Measurements from ENCODE around the gene ATRN.
A peak's percentile ranks its signal among the peaks of the same experiment; 100 is the strongest.
"Not testable (repeated sequence)": the region's sequence is repeated elsewhere in the genome, so short reads cannot be mapped to it uniquely, and the experiment has no call there.

The ATRN gene

DNA sequence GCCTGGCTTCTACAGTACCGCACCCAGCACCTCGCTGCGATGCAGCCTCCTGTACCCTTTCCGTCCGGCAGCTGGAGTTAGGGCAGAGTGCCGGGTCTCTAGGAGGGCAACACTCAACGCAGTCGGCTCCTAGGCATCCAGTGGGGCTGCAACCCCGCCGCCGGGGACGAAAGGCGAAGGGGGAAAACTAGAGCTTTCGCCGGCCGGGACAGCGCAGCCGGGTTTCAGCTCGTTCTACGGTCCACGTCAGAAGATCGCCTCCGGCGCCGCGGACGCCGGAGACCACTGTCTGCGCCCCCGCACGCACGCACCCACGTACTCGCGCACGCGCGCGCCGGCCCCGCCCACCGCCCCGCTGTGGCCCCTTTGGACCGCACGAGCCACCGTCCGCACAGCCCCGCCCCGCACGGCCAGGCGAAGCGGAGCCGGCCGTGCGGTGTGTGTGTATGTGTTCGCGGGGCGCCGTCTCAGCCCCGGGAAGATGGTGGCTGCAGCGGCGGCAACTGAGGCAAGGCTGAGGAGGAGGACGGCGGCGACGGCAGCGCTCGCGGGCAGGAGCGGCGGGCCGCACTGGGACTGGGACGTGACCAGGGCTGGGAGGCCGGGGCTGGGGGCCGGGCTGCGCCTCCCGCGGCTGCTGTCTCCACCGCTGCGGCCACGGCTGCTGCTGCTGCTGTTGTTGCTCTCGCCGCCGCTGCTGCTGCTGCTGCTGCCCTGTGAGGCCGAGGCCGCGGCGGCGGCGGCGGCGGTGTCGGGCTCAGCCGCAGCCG is at the start of gene ATRN:
TSS of gene ATRN (plus strand) at position 392 of the 770 bp plus-strand sequence. CDS start at position 482, 90 bp downstream.
- H3K4me3 ChIP-seq (ENCODE audit: low read depth, low read length), result peak within 1 kb of the TSS; percentile 86

DNA sequence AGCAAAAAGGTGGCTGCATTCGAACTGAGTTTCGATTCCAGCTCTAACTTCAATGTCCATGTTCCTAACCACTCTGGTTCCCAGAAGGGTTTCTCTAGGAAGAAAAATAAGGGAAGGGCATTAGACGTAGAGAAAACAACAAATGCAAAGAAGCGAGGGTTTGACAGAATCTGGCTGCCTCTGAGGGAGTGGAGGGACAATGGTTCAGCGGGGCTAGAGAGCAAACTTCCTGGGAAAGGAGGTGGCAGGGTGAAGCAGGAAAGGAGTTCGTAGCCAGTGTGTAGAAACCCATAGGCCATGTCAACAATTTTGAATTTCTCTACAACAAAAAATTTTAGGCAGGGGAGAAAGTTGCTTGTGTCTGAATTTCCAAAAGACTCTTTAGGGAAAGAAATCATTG is 48.8 kb upstream of the ATRN start:
- H3K4me3 ChIP-seq (ENCODE audit: low read depth, low read length), result no peak overlapping the region

GRCh38 chr20:3423126-3423525 is 47.7 kb upstream of the ATRN start:
- H3K4me3 ChIP-seq (ENCODE audit: low read depth, low read length), result no peak overlapping the region

DNA sequence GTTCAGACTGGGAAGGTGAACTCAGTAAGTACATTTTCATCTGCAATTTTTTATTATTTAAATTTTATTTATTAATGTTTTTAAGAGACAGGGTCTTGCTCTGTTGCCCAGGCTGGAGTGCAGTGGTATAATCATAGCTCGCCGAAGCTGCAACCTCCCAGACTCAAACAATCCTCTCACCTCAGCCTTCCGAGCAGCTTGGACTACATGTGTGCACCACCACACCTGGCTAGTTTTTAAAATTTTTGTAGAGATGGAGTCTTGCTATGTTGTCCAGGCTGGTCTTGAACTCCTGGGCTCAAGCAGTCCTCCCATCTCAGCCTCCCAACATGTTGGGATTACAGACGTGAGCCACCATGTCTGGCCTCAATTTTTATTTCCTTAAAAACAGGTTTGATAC is 44.1 kb upstream of the ATRN start:
- H3K4me3 ChIP-seq (ENCODE audit: low read depth, low read length), result not testable (repeated sequence)

GRCh38 chr20:3430376-3431069 is 40.3 kb upstream of the ATRN start:
- no peak overlapping the region for H3K4me3 ChIP-seq (ENCODE audit: low read depth, low read length)

DNA sequence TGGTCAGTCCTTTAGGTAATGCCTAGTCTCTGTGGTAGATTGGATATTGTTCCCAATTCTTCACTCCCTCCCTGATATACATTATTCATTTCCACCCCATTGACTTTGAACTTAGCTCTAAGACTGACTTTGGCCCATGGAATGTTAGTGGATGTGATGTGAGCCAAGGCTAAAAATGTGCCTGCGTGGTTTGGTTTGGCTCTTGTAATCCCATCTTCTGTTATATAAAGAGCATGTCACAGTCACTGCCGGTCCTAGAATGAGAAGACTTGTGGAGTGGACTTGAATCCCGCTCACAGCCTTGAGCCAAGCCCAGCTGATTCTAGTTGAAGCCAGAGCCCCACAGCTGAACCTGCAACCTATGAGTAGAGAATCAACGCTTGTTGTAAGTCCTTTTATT is 39.7 kb upstream of the ATRN start:
- H3K4me3 ChIP-seq (ENCODE audit: low read depth, low read length), result no peak overlapping the region

- no peak overlapping the region for H3K4me3 ChIP-seq (ENCODE audit: low read depth, low read length)
Measured at GRCh38 chr20:3432844-3433243, 38.0 kb upstream of the ATRN start.

GRCh38 chr20:3433744-3434143 is 37.1 kb upstream of the ATRN start:
- H3K4me3 ChIP-seq (ENCODE audit: low read depth, low read length), result no peak overlapping the region

DNA sequence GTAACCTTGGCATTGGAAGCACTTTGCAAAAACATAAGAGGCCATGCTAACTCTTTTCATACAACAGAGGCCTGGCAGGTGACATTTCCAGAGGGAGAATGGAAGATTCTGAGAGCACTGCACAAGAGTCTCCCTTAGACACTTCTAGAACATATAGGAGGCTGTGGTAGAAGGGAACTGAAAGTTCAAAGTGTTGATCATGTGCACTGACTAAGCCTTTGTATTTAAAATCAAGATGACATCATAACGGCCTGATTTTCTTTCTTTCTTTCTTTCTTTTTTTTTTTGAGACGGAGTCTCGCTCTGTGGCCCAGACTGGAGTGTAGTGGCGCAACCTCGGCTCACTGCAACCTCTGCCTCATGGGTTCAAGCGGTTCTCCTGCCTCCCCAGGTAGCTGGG is 36.6 kb upstream of the ATRN start:
- no peak overlapping the region for H3K4me3 ChIP-seq (ENCODE audit: low read depth, low read length)

DNA sequence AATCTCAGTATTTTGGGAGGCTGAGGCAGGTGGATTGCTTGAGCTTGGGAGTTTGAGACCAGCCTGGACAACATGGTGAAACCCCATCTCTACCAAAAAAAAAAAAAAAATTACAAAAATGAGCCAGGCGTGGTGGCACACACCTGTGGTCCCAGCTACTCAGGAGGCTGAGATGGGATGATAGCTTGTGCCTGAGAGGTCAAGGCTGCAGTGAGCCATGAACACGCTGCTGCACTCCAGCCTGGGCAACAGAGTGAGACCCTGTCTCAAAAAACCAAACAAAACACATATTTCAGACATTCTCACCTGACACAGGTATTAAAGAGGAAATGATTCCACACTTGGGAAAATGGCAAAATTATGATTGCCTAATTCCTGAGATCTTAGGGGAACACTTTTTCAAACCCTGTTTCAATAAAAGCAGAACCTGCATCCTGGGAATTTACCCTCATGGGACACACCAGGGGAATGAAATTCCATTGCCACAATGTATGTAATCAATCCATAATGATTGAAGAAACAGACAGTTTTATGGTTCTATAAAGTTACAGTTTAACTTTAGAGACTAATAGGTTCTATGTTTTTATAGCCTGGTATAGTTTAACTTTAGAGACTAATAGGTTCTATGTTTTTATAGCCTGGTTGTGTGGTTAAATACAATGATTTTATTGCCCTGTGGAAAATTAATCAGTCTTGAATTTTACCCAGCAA is 33.8 kb upstream of the ATRN start:
- H3K4me3 ChIP-seq (ENCODE audit: low read depth, low read length), result no peak overlapping the region

- H3K4me3 ChIP-seq (ENCODE audit: low read depth, low read length), result no peak overlapping the region
Measured at GRCh38 chr20:3446779-3447178, 24.0 kb upstream of the ATRN start.

GRCh38 chr20:3447321-3447720 is 23.5 kb upstream of the ATRN start:
- H3K4me3 ChIP-seq (ENCODE audit: low read depth, low read length), result no peak overlapping the region

GRCh38 chr20:3449319-3449718 is 21.5 kb upstream of the ATRN start:
- no peak overlapping the region for H3K4me3 ChIP-seq (ENCODE audit: low read depth, low read length)

DNA sequence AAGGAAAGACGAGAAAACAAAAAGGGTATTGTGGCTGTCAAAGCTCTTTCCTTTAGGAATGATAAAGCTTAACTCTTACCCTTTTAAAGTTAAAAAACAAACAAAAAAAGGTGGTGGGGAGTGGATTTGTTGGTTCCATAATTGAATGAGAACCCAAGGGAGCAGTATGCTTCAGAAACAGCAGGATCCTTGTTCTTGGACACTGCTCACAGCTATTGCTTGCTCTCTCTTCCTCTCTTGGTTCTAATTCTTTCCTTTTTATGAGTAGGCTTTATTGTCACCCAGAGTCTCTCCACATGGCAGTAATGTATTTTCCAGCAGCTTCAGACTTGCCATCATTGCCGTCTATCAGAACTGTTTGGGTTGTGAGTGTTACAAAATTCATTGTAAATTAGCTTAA is 18.7 kb upstream of the ATRN start:
- no peak overlapping the region for H3K4me3 ChIP-seq (ENCODE audit: low read depth, low read length)

DNA sequence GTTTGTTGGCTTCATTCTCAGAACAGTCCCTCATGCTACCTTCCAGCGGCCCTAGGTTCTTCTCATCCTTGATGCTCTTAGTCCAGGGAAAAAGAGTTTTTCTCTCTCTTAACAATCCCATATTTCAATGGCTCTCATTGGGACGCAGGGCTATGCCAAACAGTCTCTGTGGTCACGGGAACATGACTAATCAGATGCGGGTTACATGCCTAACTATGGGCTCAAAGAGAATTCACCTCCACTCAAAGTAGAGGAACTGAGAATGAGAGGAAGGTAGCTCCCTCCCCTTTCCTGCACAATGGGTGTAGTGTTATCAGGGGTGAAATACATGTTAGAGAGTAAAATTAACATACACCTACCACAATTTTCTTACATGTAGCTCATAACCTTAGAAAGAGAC is 18.1 kb upstream of the ATRN start:
- H3K4me3 ChIP-seq (ENCODE audit: low read depth, low read length), result no peak overlapping the region

DNA sequence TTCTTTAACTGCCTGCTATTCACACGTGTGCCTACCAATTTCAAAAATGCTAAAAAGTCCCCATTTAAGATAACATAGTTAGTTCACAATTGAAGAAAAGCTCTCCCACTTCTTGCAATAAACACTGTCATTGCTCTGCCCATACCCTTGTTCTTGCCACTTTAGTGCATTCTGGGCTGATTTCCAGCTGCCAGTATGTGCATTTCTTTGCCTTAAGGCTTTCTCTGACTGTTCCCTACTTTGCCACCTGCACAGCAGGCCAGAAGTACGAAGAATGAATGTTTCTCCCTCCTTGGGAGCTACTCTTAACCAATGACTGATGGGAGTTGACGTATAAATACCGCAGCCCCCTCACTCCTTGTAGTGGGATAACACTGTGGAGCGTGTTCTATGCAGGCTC is 16.0 kb upstream of the ATRN start:
- H3K4me3 ChIP-seq (ENCODE audit: low read depth, low read length), result no peak overlapping the region

DNA sequence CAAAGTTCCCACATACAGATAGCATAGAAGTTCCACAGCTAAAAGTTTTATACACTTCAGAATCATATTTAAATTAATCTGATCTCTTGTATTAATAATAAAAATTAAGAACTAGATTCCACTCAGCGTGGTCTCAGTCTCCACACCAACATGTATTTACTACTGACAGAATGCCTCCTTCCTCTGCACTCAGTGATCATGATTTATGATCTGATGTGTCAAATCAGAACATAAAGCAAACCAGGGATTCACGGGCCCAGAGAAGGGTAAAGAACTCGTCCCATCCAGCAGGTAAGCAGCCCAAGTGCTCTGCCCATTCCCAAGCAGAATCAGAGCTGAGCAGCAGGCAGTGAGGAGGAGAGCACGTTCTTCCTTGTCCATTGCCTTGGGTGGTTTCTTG is 14.2 kb upstream of the ATRN start:
- no peak overlapping the region for H3K4me3 ChIP-seq (ENCODE audit: low read depth, low read length)

GRCh38 chr20:3459881-3460307 is 10.9 kb upstream of the ATRN start:
- H3K4me3 ChIP-seq (ENCODE audit: low read depth, low read length), result no peak overlapping the region

DNA sequence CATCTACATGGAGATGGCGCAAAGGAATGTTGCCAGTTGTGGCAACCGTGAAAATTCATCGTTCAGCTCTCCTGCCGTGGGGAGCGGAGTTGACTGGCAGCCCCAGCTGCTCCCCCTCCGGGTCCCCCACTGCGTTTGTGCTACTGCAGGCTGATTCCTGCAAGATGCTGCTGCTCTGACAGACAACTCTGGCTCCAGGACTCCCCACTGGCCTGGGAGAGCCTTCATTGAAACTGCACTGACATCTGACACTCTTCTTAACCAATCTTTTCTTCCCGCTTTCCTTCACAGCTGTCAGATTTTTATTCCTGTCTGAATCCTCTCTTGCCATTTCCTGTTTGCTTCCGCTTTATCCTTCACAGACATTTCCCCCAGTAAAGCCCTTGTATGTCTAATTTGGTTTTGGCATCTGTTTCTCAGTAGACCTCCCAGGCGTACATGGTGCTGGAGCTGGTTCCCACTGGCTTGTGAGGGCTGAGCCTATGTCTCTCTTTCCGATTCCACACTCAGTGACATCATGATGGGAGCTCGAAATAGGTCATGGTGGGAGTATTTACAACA is 9.5 kb upstream of the ATRN start:
- no peak overlapping the region for H3K4me3 ChIP-seq (ENCODE audit: low read depth, low read length)

GRCh38 chr20:3461911-3462677 is 8.7 kb upstream of the ATRN start:
- H3K4me3 ChIP-seq (ENCODE audit: low read depth, low read length), result no peak overlapping the region

- no peak overlapping the region for H3K4me3 ChIP-seq (ENCODE audit: low read depth, low read length)
Measured at GRCh38 chr20:3464166-3464565, 6.7 kb upstream of the ATRN start.

Measured in iPS-11a (cell line).